IPS-NIHi7 (cell line): Measurements from ENCODE around the gene CUX1.

Experiments
- DNase-seq: peaks from one replicate; pipeline ENCODE4 v3.0.0; 2012; ENCODE audit warnings: mixed read lengths; ENCODE audit errors: extremely low spot score

Gene CUX1

DNA sequence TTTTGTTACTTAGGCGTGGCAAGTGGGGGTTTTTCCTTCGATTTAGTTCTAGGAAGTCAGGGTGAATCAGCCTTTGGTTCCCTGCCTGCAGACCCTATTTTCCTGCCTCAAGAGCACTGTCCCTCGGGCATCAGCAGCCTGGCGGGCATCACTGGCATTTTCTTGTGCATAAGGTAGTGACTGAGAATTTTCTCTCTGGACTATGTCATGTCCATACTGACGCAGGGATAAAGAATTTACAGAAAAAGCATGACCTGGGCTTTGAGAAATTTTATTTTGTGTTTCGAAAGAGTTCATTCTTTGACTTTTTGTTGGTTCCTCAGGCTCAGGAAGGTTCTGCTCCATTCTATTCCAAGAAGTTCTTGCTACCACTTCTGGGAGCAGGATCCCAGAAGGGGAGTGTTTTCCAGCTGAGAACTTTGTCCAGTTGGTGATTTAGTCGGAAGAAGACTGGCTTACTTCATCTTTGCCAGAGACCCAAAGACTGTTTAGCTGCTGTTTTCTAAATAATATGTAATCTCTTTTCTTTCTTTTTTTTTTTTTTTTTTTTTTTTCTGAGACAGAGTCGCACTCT lies 255.3 kb downstream of the CUX1 start:
- DNase-seq, result no peak

GRCh38 chr7:102073931-102074880 lies 256.8 kb downstream of the CUX1 start:
- DNase-seq, result no peak

GRCh38 chr7:102075126-102075525 lies 257.7 kb downstream of the CUX1 start:
- no peak for DNase-seq

- DNase-seq, result no peak
Observed at GRCh38 chr7:102075553-102076135, 258.2 kb downstream of the CUX1 start.

GRCh38 chr7:102077081-102077480 lies 259.7 kb downstream of the CUX1 start:
- peak; percentile 70 for DNase-seq

GRCh38 chr7:102079140-102080018 lies 262.0 kb downstream of the CUX1 start:
- DNase-seq, result no peak

DNA sequence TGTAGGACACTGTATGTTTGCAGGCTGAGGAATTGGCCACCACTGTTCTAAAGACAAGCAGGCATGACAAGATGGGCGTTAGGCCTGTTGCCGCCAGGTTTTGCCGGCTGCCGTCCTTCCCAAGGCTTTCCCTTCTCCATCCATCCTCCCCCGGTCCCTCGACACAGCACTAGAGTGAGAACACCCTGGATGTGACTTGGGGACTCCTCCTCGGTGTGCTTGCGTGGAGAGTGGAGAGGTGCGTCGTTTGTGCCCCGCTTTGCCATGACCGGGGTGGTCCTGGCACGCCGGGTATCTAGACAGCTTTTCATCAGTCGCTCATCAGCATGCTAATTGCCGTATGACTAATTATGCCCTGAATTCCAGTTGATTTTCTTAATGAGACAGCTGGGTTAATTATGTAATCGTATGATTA lies 262.6 kb downstream of the CUX1 start:
- DNase-seq, result no peak

GRCh38 chr7:102080434-102081243 lies 263.2 kb downstream of the CUX1 start:
- no peak for DNase-seq

DNA sequence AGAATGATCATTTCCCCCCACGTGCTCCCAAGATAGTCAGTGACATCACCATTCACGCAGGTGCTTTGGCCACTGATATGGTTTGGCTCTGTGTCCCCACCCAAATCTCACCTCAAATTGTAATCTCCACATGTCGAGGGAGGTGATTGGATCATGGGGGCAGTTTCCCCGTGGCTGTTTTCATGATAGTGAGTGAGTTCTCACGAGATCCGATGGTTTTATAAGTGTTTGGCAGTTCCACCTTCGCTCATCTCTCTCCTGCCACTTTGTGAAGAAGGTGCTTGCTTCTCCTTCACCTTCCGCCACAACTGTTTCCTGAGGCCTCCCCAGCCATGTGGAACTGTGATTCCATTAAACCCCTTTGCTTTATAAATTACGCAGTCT lies 263.8 kb downstream of the CUX1 start:
- no peak for DNase-seq

GRCh38 chr7:102082693-102083368 lies 265.4 kb downstream of the CUX1 start:
- DNase-seq, result no peak

DNA sequence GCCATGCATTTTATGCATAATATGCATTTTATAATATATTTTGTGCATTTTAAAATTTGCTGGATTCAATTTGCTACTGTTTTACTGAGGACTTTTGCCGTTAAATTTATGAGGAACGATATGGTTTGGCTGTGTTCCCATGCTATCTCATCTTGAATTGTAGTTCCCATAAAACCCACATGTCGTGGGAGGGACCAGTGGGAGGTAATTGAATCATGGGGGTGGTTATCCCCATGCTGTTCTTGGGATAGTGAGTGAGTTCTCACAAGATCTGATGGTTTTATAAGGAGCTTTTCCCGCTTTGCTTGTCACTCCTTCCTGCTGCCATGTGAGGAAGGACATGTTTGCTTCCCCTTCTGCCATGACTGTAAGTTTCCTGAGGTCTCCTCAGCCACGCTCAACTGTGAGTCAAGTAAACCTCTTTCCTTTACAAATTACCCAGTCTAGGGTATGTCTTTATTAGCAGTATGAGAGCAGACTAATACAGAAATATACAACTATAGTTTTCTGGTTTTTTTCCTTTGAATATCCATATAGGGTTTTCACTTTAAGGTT lies 267.9 kb downstream of the CUX1 start:
- DNase-seq, result no peak

GRCh38 chr7:102089175-102090098 lies 272.0 kb downstream of the CUX1 start:
- no peak for DNase-seq

DNA sequence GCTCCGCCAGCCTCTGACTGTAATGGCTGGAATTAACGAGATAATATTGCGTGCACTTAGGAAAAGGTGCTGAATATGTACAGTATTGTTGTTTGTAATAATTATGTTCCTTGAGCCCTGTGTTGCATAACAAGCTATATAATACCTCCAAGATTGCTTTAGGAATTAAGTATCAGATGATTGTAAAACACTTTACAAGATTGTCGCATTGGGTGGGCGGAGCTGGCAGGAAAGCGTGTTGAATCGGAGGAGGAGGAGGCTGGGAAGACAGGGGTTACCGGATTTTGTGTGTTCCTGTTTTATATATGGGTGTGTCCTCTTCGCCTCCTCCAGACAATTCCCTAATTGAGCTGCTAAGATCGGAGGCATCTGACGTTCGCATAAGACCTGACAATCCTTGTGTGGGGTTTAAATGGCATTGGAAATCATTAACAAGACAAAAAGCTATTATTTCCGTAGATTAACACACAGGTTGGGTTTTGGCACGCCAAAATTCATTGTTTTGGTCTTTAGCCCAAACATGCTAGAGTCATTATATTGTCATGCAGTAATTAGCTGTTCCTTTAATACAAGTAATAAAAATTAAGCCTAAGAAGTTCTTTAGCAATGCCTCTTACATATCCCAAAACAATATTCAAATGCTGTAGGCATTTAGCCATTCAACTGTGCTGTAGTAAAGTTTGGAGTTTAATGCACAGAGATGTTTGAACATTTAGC lies 276.3 kb downstream of the CUX1 start:
- no peak for DNase-seq

GRCh38 chr7:102094316-102094650 lies 276.9 kb downstream of the CUX1 start:
- no peak for DNase-seq

GRCh38 chr7:102095321-102096011 lies 278.0 kb downstream of the CUX1 start:
- no peak for DNase-seq

- DNase-seq, result no peak
Observed at GRCh38 chr7:102096012-102096332, 278.5 kb downstream of the CUX1 start.

- DNase-seq, result no peak
Observed at GRCh38 chr7:102096706-102097427, 279.4 kb downstream of the CUX1 start.
